ENCODE data around the gene C8G. TPM values are rescaled to one million over a fixed set of nuclear protein-coding genes. Genes with fewer than 3 reads are reported as not detected.
A peak's percentile ranks its signal among the peaks of the same experiment; 100 is the strongest.

Gene C8G
- total RNA-seq, 1 donor from 2014 or later, result 3.4 TPM

DNA sequence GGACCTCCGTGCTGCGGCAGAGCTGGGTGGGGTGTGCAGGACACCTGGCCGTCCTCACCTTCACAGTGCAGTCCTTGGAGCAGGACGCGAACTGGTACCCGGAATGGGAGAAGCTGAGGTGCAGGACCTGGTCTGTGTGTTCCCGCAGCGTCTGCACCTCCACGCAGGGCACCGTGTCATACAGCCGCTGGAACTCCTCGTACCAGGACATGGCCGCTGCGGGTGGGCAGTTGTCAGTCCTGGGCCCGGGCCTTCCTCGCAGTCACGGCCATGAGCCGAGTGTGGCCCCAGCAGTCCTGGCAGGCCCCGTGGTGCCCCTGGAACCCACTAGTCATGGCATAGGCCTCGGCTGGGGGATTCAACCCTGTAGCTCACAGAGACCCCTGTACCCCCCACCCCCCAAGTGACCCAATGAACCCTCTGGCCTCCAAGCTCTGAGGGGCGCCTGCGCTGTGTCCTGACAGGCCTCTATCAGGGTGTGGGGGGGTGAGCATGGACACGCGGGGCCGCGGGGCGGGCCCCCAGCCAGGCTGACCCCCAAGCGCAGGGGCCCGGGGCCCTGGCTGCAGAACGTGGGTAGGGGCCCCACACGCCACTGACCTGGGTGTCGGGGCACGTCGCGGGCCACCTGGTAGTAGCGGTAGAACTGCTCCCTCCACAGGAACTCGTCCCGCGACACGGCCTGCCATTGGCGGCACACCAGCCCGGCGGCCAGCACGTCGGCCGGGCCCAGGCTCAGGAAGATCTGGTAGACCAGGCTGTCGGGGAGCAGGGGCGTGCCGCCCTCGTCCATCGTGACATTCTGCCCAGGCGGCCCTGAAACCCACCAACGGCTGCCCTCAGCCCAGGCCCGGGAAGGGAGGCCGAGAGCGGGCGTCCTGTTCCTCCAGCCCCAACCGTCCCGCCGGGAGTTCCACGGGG lies 1.5 kb upstream of the C8G start:
- Mint-ChIP-seq H3K4me1 (peaks cover 9% of the 10 kb centered on the region), H3K9me3 (no peaks in the 10 kb centered on the region), H3K27ac (peak overlapping the region; percentile 63), H3K36me3 (ENCODE audit: low read depth) (peaks cover 38% of the 10 kb centered on the region), H3K4me3 (peak overlapping the region; percentile 80), H3K27me3 (no peaks in the 10 kb centered on the region)
- CTCF ChIA-PET, result interaction anchor here (1.3 to 1.5 kb wide), 2 partner anchors 42 to 92 kb away, joined by 6 read pairs; no protein-coding TSS in a partner anchor
- ATAC-seq (ENCODE audit: low read depth) (peak; percentile 3), DNase-seq (no peak)
- intact Hi-C loops (cut with micrococcal nuclease), result loop anchor here (1.0 to 10.0 kb wide), 8 partner anchors 41 to 281 kb away; partner anchors contain the start of genes AJM1, CYSRT1, PAXX and PHPT1
- TF ChIP-seq, protein P1, sequence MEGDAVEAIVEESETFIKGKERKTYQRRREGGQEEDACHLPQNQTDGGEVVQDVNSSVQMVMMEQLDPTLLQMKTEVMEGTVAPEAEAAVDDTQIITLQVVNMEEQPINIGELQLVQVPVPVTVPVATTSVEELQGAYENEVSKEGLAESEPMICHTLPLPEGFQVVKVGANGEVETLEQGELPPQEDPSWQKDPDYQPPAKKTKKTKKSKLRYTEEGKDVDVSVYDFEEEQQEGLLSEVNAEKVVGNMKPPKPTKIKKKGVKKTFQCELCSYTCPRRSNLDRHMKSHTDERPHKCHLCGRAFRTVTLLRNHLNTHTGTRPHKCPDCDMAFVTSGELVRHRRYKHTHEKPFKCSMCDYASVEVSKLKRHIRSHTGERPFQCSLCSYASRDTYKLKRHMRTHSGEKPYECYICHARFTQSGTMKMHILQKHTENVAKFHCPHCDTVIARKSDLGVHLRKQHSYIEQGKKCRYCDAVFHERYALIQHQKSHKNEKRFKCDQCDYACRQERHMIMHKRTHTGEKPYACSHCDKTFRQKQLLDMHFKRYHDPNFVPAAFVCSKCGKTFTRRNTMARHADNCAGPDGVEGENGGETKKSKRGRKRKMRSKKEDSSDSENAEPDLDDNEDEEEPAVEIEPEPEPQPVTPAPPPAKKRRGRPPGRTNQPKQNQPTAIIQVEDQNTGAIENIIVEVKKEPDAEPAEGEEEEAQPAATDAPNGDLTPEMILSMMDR (IDR thresholded peaks at IDR 0.05), result no peak
- POLR2A ChIA-PET, result interaction anchor here (0.6 to 1.7 kb wide), 10 partner anchors 41 to 479 kb away, joined by 3 to 9 read pairs (median 4); partner anchors contain the start of genes EDF1, EXD3, NOXA1 and PAXX

- Mint-ChIP-seq H3K36me3 (ENCODE audit: low read depth) (peaks cover 33% of the 10 kb centered on the region), H3K4me3 (peak overlapping the region; percentile 80), H3K4me1 (peaks cover 9% of the 10 kb centered on the region), H3K27ac (peak overlapping the region; percentile 63), H3K9me3 (no peaks in the 10 kb centered on the region), H3K27me3 (no peaks in the 10 kb centered on the region)
- intact Hi-C loops (cut with micrococcal nuclease), result loop anchor here (1.0 to 10.0 kb wide), 8 partner anchors 42 to 281 kb away; partner anchors contain the start of genes AJM1, CYSRT1, PAXX and PHPT1
- CTCF ChIA-PET, result interaction anchor here (1.2 to 1.5 kb wide), 3 partner anchors 42 to 100 kb away, joined by 3 to 6 read pairs (median 6); no protein-coding TSS in a partner anchor
- POLR2A ChIA-PET, result interaction anchor here (0.6 to 1.7 kb wide), 9 partner anchors 42 to 479 kb away, joined by 3 to 9 read pairs (median 4); partner anchors contain the start of genes EDF1, EXD3, NOXA1 and PAXX
- ATAC-seq (ENCODE audit: low read depth), result peak; percentile 47
- no peak for DNase-seq
- TF ChIP-seq, protein P1 (IDR thresholded peaks at IDR 0.05), result no peak
Observed at GRCh38 chr9:136944212-136944518, 878 bp upstream of the C8G start.

- H3K9me3 Mint-ChIP-seq, result no peaks in the 10 kb centered on the region
- H3K27ac Mint-ChIP-seq, result no peak overlapping the region
- POLR2A ChIA-PET, result interaction anchor here (0.6 to 0.7 kb wide), 3 partner anchors 31 to 296 kb away, joined by 3 to 10 read pairs (median 3); partner anchors contain the start of genes PAXX and TUBB4B
- intact Hi-C loops (cut with micrococcal nuclease), result loop anchor here (10.0 kb wide), 1 partner anchor 279 kb away; the partner anchor contains the start of genes CYSRT1, RNF208 and RNF224
- DNase-seq (no peak), ATAC-seq (ENCODE audit: low read depth) (no peak)
- CTCF ChIA-PET, result interaction anchor here (1.2 to 1.5 kb wide), 2 partner anchors 90 to 102 kb away, joined by 3 to 6 read pairs; no protein-coding TSS in a partner anchor
- no peaks in the 10 kb centered on the region for H3K27me3 Mint-ChIP-seq
- H3K4me1 Mint-ChIP-seq, result peaks cover 14% of the 10 kb centered on the region
- peaks cover 20% of the 10 kb centered on the region for H3K36me3 Mint-ChIP-seq (ENCODE audit: low read depth)
- TF ChIP-seq, protein P1 (IDR thresholded peaks at IDR 0.05), result no peak
- H3K4me3 Mint-ChIP-seq, result no peak overlapping the region
Observed at GRCh38 chr9:136945333-136946227, 537 bp downstream of the C8G start.

DNA sequence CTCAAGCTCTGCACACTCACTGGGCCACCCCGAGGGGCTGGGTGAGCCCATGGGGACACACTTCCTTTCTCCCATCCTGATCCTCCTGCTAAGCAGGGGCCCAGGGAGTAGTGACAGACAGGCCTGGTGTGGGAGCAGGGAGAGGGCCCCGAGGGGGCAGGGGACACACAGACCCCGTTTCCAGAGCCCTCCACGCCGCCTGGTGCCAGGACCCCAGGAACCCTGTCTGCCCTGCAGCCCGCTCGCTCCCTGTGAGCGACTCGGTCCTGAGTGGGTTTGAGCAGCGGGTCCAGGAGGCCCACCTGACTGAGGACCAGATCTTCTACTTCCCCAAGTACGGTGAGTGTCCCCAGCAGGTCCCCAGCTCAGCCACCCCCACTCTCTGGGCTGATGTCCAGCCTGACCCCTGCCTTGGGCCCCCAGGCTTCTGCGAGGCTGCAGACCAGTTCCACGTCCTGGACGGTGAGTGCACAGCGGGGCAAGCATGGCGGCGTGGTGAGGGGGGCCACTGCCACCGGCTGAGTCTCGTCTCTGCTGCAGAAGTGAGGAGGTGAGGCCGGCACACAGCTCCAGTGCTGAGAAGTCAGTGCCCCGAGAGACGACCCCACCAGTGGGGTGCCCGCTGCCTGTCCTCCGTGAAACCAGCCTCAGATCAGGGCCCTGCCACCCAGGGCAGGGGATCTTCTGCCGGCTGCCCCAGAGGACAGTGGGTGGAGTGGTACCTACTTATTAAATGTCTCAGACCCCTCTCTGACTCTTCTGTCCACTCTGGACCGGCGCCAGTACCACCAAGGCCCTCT lies 1.4 kb downstream of the C8G start:
- ATAC-seq (ENCODE audit: low read depth), result no peak
- H3K4me1 Mint-ChIP-seq, result peaks cover 14% of the 10 kb centered on the region
- no peak for DNase-seq
- CTCF ChIA-PET, result interaction anchor here (1.7 to 2.3 kb wide), 2 partner anchors 46 to 83 kb away, joined by 4 to 15 read pairs; partner anchors contain the start of gene PAXX
- POLR2A ChIA-PET, result interaction anchor here (0.6 kb wide), 2 partner anchors 30 to 46 kb away, joined by 3 to 10 read pairs; partner anchors contain the start of gene PAXX
- intact Hi-C loops (cut with micrococcal nuclease), result loop anchor here (10.0 kb wide), 1 partner anchor 278 kb away; the partner anchor contains the start of genes CYSRT1, RNF208 and RNF224
- TF ChIP-seq, protein P1 (IDR thresholded peaks at IDR 0.05), result no peak
- H3K27ac Mint-ChIP-seq, result no peak overlapping the region
- H3K36me3 Mint-ChIP-seq (ENCODE audit: low read depth), result peaks cover 13% of the 10 kb centered on the region
- H3K9me3 Mint-ChIP-seq, result no peaks in the 10 kb centered on the region
- no peak overlapping the region for H3K4me3 Mint-ChIP-seq
- H3K27me3 Mint-ChIP-seq, result no peaks in the 10 kb centered on the region
